Uterus (tissue), 2 donors: ENCODE measurements around the gene VKORC1L1.

ENCODE experiments used
- POLR2A ChIP-seq, 2 donors: fragments of 450-650 bp; IDR thresholded peaks; one replicate each; pipeline ENCODE4 v1.6.1; 2016; ENCODE audit warnings: antibody characterized with exemption in 2 of 2, mild to moderate bottlenecking in 1 of 2, moderate library complexity in 1 of 2
- TF ChIP-seq, protein P1 (sequence below), 4 experiments: fragments of 200-600 bp in 2 of 4; fragments of 450-650 bp in 2 of 4; sonication (generic) in 2 of 4; IDR thresholded peaks; one replicate each; pipeline ENCODE4 v1.5.1; 2016 to 2019; ENCODE audit warnings: antibody characterized with exemption in 4 of 4, mild to moderate bottlenecking in 2 of 4, moderate library complexity in 1 of 4

DNA sequence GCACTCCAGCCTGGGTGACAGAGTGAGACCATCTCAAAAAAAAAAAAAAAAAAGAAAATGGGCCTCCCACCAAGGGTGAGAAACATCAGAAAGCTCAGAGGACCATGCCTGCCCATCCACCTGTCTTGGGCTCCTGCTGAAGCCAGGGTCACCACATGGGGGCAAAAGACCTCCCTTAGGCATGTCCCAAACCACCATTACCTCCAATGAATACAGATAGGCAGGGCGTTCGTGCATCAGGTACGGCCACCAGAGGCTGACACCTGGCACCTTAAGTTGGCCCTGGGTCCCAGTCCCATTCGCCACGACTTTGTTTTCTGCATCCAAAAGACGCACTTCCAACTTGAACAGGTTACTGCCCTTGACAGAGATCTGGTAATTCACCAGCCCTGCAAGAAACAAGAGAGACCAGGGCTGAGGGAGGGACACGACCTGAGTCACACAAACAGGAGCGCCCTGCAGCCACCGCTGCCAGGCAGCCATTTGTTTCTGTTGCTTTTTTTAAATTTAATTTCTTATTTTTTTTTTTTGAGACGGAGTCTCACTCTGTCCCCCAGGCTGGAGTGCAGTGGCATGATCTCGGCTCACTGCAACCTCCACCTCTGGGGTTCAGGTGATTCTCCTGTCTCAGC lies 103.1 kb downstream of the VKORC1L1 start:
- TF ChIP-seq, protein P1, sequence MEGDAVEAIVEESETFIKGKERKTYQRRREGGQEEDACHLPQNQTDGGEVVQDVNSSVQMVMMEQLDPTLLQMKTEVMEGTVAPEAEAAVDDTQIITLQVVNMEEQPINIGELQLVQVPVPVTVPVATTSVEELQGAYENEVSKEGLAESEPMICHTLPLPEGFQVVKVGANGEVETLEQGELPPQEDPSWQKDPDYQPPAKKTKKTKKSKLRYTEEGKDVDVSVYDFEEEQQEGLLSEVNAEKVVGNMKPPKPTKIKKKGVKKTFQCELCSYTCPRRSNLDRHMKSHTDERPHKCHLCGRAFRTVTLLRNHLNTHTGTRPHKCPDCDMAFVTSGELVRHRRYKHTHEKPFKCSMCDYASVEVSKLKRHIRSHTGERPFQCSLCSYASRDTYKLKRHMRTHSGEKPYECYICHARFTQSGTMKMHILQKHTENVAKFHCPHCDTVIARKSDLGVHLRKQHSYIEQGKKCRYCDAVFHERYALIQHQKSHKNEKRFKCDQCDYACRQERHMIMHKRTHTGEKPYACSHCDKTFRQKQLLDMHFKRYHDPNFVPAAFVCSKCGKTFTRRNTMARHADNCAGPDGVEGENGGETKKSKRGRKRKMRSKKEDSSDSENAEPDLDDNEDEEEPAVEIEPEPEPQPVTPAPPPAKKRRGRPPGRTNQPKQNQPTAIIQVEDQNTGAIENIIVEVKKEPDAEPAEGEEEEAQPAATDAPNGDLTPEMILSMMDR (IDR thresholded peaks at IDR 0.05) = no peak
- TF ChIP-seq POLR2A (IDR thresholded peaks at IDR 0.05) = no peak
